ENCODE results near the gene COA3. TPM values are rescaled to one million over a fixed set of nuclear protein-coding genes. Genes with fewer than 3 reads are reported as not detected.

Gene COA3
- total RNA-seq, 1 donor from 2014 or later, result 93.9 TPM

GRCh38 chr17:42845556-42845917, 47.0 kb upstream of the COA3 start:
- no peak overlapping the region for H3K27ac Mint-ChIP-seq
- DNase-seq (ENCODE audit: extremely low spot score, unreplicated experiment), result no peak
- peaks cover 9% of the 10 kb centered on the region for H3K36me3 Mint-ChIP-seq
- no peaks in the 10 kb centered on the region for H3K4me1 Mint-ChIP-seq (ENCODE audit: unreplicated experiment)
- TF ChIP-seq CTCF (conservative IDR thresholded peaks at IDR 0.05), result no peak
- H3K9me3 Mint-ChIP-seq, result no peaks in the 10 kb centered on the region
- H3K27me3 Mint-ChIP-seq, result no peaks in the 10 kb centered on the region
- no peak overlapping the region for H3K4me3 Mint-ChIP-seq

- TF ChIP-seq CTCF (conservative IDR thresholded peaks at IDR 0.05), result no peak
- no peaks in the 10 kb centered on the region for H3K4me1 Mint-ChIP-seq (ENCODE audit: unreplicated experiment)
- no peak for DNase-seq (ENCODE audit: extremely low spot score, unreplicated experiment)
- no peaks in the 10 kb centered on the region for H3K9me3 Mint-ChIP-seq
- no peak overlapping the region for H3K27ac Mint-ChIP-seq
- H3K4me3 Mint-ChIP-seq, result no peak overlapping the region
- no peaks in the 10 kb centered on the region for H3K27me3 Mint-ChIP-seq
- peaks cover 9% of the 10 kb centered on the region for H3K36me3 Mint-ChIP-seq
Measured at GRCh38 chr17:42844761-42845555, 46.5 kb upstream of the COA3 start.

- Mint-ChIP-seq H3K36me3 (peaks cover 12% of the 10 kb centered on the region), H3K9me3 (no peaks in the 10 kb centered on the region), H3K4me3 (no peak within 1 kb of the TSS), H3K27me3 (no peaks in the 10 kb centered on the region), H3K4me1 (ENCODE audit: unreplicated experiment) (no peaks in the 10 kb centered on the region), H3K27ac (no peak within 1 kb of the TSS)
- no peak for DNase-seq (ENCODE audit: extremely low spot score, unreplicated experiment)
- no peak for TF ChIP-seq CTCF (conservative IDR thresholded peaks at IDR 0.05)
Measured at GRCh38 chr17:42844271-42844670, 45.8 kb upstream of the COA3 start, which contains the start of gene AOC2. Gene AOC2 (plus strand): TSS chr17:42844580. CDS start chr17:42844627, 47 bp downstream.

GRCh38 chr17:42843358-42843934, 44.9 kb upstream of the COA3 start:
- Mint-ChIP-seq H3K36me3 (peaks cover 19% of the 10 kb centered on the region), H3K27me3 (no peaks in the 10 kb centered on the region), H3K4me3 (no peak overlapping the region), H3K9me3 (no peaks in the 10 kb centered on the region), H3K27ac (no peak overlapping the region), H3K4me1 (ENCODE audit: unreplicated experiment) (no peaks in the 10 kb centered on the region)
- no peak for DNase-seq (ENCODE audit: extremely low spot score, unreplicated experiment)
- peak; percentile 88 for TF ChIP-seq CTCF (conservative IDR thresholded peaks at IDR 0.05)

- H3K4me1 Mint-ChIP-seq (ENCODE audit: unreplicated experiment), result no peaks in the 10 kb centered on the region
- H3K9me3 Mint-ChIP-seq, result no peaks in the 10 kb centered on the region
- no peak for DNase-seq (ENCODE audit: extremely low spot score, unreplicated experiment)
- H3K36me3 Mint-ChIP-seq, result peaks cover 24% of the 10 kb centered on the region
- H3K4me3 Mint-ChIP-seq, result no peak overlapping the region
- no peaks in the 10 kb centered on the region for H3K27me3 Mint-ChIP-seq
- no peak overlapping the region for H3K27ac Mint-ChIP-seq
- TF ChIP-seq CTCF (conservative IDR thresholded peaks at IDR 0.05), result no peak
Measured at GRCh38 chr17:42841975-42842685, 43.6 kb upstream of the COA3 start.
